ENCODE results near the gene ARFIP2. TPM values are rescaled to one million over a fixed set of nuclear protein-coding genes. Genes with fewer than 3 reads are reported as not detected.

ARFIP2 gene
- total RNA-seq, 1 donor from 2014 or later, result 46.7 TPM

DNA sequence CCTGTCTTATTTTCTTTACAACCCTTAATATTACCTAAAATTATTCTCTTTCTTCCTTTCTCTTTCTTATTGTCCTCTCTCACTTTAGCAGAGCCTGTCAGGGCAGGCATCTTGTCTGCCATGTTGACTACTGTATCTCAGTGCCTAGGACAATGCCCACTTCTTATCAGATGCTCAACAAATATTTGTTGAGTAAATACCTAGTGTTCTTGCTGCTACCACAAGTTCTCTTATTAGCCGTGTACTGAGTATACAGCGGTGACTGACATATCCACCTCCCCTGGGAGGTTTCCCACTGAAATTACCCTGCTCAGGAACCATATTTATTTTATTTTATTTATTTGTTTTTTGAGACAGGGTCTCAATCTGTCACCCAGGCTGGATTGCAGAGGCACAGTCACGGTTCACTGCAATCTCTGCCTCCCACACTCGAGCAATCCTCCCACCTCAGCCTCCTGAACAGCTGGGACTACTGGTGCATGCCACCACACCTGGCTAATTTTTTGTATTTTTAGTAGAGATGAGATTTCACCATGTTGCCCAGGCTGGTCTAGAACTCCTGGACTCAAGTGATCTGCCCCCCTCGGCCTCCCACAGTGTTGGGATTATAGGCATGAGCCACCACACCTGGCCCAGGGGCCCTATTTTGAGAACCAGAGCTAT lies 47.0 kb downstream of the ARFIP2 start:
- Mint-ChIP-seq H3K27me3 (ENCODE audit: unreplicated experiment) (no peaks in the 10 kb centered on the region), H3K9me3 (ENCODE audit: unreplicated experiment) (no peaks in the 10 kb centered on the region), H3K4me1 (ENCODE audit: unreplicated experiment) (no peaks in the 10 kb centered on the region), H3K27ac (ENCODE audit: unreplicated experiment) (no peak overlapping the region), H3K4me3 (ENCODE audit: unreplicated experiment) (no peak overlapping the region), H3K36me3 (ENCODE audit: low read depth, unreplicated experiment) (no peaks in the 10 kb centered on the region)
- DNase-seq (ENCODE audit: low spot score), result no peak
- TF ChIP-seq, protein P1, sequence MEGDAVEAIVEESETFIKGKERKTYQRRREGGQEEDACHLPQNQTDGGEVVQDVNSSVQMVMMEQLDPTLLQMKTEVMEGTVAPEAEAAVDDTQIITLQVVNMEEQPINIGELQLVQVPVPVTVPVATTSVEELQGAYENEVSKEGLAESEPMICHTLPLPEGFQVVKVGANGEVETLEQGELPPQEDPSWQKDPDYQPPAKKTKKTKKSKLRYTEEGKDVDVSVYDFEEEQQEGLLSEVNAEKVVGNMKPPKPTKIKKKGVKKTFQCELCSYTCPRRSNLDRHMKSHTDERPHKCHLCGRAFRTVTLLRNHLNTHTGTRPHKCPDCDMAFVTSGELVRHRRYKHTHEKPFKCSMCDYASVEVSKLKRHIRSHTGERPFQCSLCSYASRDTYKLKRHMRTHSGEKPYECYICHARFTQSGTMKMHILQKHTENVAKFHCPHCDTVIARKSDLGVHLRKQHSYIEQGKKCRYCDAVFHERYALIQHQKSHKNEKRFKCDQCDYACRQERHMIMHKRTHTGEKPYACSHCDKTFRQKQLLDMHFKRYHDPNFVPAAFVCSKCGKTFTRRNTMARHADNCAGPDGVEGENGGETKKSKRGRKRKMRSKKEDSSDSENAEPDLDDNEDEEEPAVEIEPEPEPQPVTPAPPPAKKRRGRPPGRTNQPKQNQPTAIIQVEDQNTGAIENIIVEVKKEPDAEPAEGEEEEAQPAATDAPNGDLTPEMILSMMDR (IDR thresholded peaks at IDR 0.05; ENCODE audit: unreplicated experiment), result no peak

DNA sequence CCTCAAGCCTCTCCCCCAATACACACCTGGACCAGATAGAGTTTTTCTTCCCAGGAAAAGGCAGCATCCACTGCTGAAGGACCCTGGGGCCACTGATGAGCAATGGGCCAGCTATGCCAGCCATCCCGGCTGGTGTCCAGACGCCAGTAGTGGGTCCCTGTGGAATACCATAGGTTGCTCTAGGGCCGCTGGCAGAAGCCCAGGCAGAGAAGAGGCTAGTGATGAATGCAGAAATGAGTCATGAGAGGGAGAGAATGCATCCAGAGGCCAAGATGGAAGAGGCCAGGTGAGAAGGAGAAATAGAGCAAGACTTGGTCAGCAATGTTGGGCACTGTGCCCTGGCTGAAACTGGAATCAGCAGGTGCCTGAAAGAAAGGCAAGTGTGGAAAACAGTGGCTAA lies 49.3 kb downstream of the ARFIP2 start:
- no peaks in the 10 kb centered on the region for H3K4me1 Mint-ChIP-seq (ENCODE audit: unreplicated experiment)
- H3K4me3 Mint-ChIP-seq (ENCODE audit: unreplicated experiment), result no peak overlapping the region
- no peaks in the 10 kb centered on the region for H3K36me3 Mint-ChIP-seq (ENCODE audit: low read depth, unreplicated experiment)
- H3K27me3 Mint-ChIP-seq (ENCODE audit: unreplicated experiment), result no peaks in the 10 kb centered on the region
- H3K9me3 Mint-ChIP-seq (ENCODE audit: unreplicated experiment), result no peaks in the 10 kb centered on the region
- DNase-seq (ENCODE audit: low spot score), result no peak
- no peak overlapping the region for H3K27ac Mint-ChIP-seq (ENCODE audit: unreplicated experiment)
- TF ChIP-seq, protein P1 (IDR thresholded peaks at IDR 0.05; ENCODE audit: unreplicated experiment), result no peak

DNA sequence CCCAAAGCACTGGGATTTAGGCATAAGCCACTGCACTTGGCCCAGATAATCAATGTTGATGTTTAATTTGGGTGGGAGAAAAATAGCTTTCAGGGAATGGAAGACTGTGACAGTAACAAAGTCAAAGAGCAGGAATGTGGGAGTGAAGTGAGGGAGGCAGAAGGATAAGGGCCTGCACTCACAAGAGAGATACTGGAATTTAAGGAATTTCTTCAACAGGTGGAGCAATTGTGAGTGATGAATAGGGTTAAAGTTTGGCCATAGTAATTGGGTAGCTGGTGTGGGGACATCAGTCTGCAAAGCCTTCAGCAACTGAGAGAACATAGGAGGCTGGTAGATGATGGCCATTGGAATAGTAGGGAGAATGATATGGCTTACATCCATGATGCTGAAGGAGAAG lies 53.6 kb downstream of the ARFIP2 start:
- H3K27me3 Mint-ChIP-seq (ENCODE audit: unreplicated experiment), result peaks cover 4% of the 10 kb centered on the region
- H3K36me3 Mint-ChIP-seq (ENCODE audit: low read depth, unreplicated experiment), result no peaks in the 10 kb centered on the region
- H3K4me1 Mint-ChIP-seq (ENCODE audit: unreplicated experiment), result no peaks in the 10 kb centered on the region
- H3K9me3 Mint-ChIP-seq (ENCODE audit: unreplicated experiment), result no peaks in the 10 kb centered on the region
- no peak overlapping the region for H3K4me3 Mint-ChIP-seq (ENCODE audit: unreplicated experiment)
- TF ChIP-seq, protein P1 (IDR thresholded peaks at IDR 0.05; ENCODE audit: unreplicated experiment), result no peak
- DNase-seq (ENCODE audit: low spot score), result no peak
- H3K27ac Mint-ChIP-seq (ENCODE audit: unreplicated experiment), result no peak overlapping the region

Other genes starting within 250 kb of the ARFIP2 start
- gene FHIP1B, start 246.7 kb downstream of the ARFIP2 start, total RNA-seq (ENCODE audit: unreplicated experiment), result 29.3 TPM
- not detected for gene CNGA4, start 242.2 kb downstream of the ARFIP2 start, total RNA-seq (ENCODE audit: unreplicated experiment)
- gene CCKBR, start 221.5 kb downstream of the ARFIP2 start, total RNA-seq (ENCODE audit: unreplicated experiment), result 0.64 TPM
- 91.0 TPM for gene CAVIN3, start 160.8 kb downstream of the ARFIP2 start, total RNA-seq (ENCODE audit: unreplicated experiment)
- 24.8 TPM for gene SMPD1, start 90.9 kb downstream of the ARFIP2 start, total RNA-seq (ENCODE audit: unreplicated experiment)
- gene APBB1, start 62.2 kb downstream of the ARFIP2 start, total RNA-seq (ENCODE audit: unreplicated experiment), result 43.6 TPM
- 1.4 TPM for gene HPX, start 40.3 kb downstream of the ARFIP2 start, total RNA-seq (ENCODE audit: unreplicated experiment)
- gene TRIM3, start 7.4 kb downstream of the ARFIP2 start, total RNA-seq (ENCODE audit: unreplicated experiment), result 26.0 TPM
- 42.2 TPM for gene TIMM10B, start 170 bp upstream of the ARFIP2 start, total RNA-seq (ENCODE audit: unreplicated experiment)
- 8.5 TPM for gene DNHD1, start 15.9 kb upstream of the ARFIP2 start, total RNA-seq (ENCODE audit: unreplicated experiment)
- 14.6 TPM for gene RRP8, start 122.3 kb upstream of the ARFIP2 start, total RNA-seq (ENCODE audit: unreplicated experiment)
- 183 TPM for gene ILK, start 122.4 kb upstream of the ARFIP2 start, total RNA-seq (ENCODE audit: unreplicated experiment)
- gene TAF10, start 130.9 kb upstream of the ARFIP2 start, total RNA-seq (ENCODE audit: unreplicated experiment), result 62.2 TPM
- gene TPP1, start 138.1 kb upstream of the ARFIP2 start, total RNA-seq (ENCODE audit: unreplicated experiment), result 52.9 TPM
- 156 TPM for gene DCHS1, start 174.5 kb upstream of the ARFIP2 start, total RNA-seq (ENCODE audit: unreplicated experiment)
- 44.8 TPM for gene MRPL17, start 202.0 kb upstream of the ARFIP2 start, total RNA-seq (ENCODE audit: unreplicated experiment)

Data from endothelial cell (in vitro differentiated cells).